NCI-H1417 treated with DMSO at 0.1 percent for 48 hours (cell line): ENCODE data around the gene PDE4D.
"Not testable (repeated sequence)": the region's sequence is repeated elsewhere in the genome, so short reads cannot be mapped to it uniquely, and the experiment has no call there.

ENCODE experiments used
- DNase-seq: peaks from one replicate; lab custom pipeline; 2025; lab: John Stamatoyannopoulos, UW

PDE4D gene

GRCh38 chr5:58969253-58969652 lies 924.3 kb downstream of the PDE4D start:
- no peak for DNase-seq

GRCh38 chr5:58968350-58968749 lies 925.2 kb downstream of the PDE4D start:
- no peak for DNase-seq

- no peak for DNase-seq
These were observed 925.8 kb downstream of the PDE4D start for GRCh38 chr5:58967597-58968281.

GRCh38 chr5:58965677-58966414 lies 927.7 kb downstream of the PDE4D start:
- DNase-seq: no peak

- DNase-seq: no peak
These were observed 929.7 kb downstream of the PDE4D start for GRCh38 chr5:58963821-58964220.

GRCh38 chr5:58963361-58963760 lies 930.2 kb downstream of the PDE4D start:
- DNase-seq: no peak

- DNase-seq: no peak
These were observed 931.8 kb downstream of the PDE4D start for GRCh38 chr5:58961631-58962280.

- no peak for DNase-seq
These were observed 934.8 kb downstream of the PDE4D start for GRCh38 chr5:58958701-58959100.

GRCh38 chr5:58953218-58953617 lies 940.3 kb downstream of the PDE4D start:
- not testable (repeated sequence) for DNase-seq

- DNase-seq: no peak
These were observed 943.3 kb downstream of the PDE4D start for GRCh38 chr5:58950224-58950623.

- no peak for DNase-seq
These were observed 947.3 kb downstream of the PDE4D start for GRCh38 chr5:58946230-58946629.

GRCh38 chr5:58944221-58944620 lies 949.3 kb downstream of the PDE4D start:
- no peak for DNase-seq

- DNase-seq: no peak
These were observed 953.1 kb downstream of the PDE4D start for GRCh38 chr5:58940446-58940845.

GRCh38 chr5:58939664-58940063 lies 953.9 kb downstream of the PDE4D start:
- DNase-seq: no peak

- no peak for DNase-seq
These were observed 954.7 kb downstream of the PDE4D start for GRCh38 chr5:58938563-58939424.

- no peak for DNase-seq
These were observed 956.4 kb downstream of the PDE4D start for GRCh38 chr5:58937031-58937681.

GRCh38 chr5:58934629-58935097 lies 958.9 kb downstream of the PDE4D start:
- DNase-seq: no peak

- no peak for DNase-seq
These were observed 959.5 kb downstream of the PDE4D start for GRCh38 chr5:58933891-58934628.

GRCh38 chr5:58932057-58932612 lies 961.4 kb downstream of the PDE4D start:
- DNase-seq: no peak

GRCh38 chr5:58930520-58930919 lies 963.0 kb downstream of the PDE4D start:
- DNase-seq: no peak
